GM12801 (cell line): ENCODE data around the gene ARHGAP10.

Experiments
- TF ChIP-seq, protein P1 (sequence below): IDR thresholded peaks from one replicate; pipeline ENCODE4 v1.5.1; 2011; ENCODE audit warnings: control low read depth; ENCODE audit not compliant: insufficient read length; ENCODE audit errors: extremely low read depth

Gene ARHGAP10

DNA sequence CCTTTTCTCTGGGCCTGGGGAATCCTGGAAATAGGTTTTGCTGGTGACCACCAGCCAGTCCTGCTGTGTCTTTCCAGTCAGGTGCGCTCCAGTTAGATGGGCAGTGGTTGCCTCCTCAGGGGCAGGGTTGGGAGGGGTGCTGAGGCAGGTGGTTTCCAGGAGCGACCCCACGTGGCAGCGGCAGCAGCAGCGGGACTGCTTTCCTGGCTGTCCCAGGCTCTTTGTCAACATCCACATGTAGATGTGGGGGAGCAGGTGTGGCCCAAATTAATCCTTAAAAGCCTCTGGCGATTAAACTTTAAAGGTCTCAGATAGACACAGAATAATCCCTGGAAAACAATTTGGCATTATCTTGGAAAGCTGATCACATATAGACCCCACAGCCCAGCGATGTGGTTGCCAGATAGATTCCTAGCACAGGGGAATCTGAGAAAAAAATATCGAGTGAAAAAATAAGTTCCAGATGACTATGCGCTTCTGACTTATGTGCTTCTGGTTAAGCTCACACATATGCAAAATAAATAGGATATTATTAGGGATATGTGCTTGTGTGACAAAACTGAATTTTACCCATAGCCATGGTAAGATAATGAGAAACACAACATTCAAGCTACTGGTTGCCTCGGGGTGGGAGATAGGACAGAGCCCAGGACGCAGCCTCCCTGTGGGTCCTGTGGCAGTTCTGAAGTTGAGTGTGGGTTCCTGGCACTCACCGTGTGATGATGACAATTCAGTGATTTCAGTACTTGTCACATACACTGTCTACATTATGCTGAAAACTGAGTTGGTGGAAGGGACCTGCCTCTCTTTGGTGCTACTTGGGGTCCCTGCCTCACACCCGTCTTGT lies 336.4 kb downstream of the ARHGAP10 start:
- TF ChIP-seq, protein P1, sequence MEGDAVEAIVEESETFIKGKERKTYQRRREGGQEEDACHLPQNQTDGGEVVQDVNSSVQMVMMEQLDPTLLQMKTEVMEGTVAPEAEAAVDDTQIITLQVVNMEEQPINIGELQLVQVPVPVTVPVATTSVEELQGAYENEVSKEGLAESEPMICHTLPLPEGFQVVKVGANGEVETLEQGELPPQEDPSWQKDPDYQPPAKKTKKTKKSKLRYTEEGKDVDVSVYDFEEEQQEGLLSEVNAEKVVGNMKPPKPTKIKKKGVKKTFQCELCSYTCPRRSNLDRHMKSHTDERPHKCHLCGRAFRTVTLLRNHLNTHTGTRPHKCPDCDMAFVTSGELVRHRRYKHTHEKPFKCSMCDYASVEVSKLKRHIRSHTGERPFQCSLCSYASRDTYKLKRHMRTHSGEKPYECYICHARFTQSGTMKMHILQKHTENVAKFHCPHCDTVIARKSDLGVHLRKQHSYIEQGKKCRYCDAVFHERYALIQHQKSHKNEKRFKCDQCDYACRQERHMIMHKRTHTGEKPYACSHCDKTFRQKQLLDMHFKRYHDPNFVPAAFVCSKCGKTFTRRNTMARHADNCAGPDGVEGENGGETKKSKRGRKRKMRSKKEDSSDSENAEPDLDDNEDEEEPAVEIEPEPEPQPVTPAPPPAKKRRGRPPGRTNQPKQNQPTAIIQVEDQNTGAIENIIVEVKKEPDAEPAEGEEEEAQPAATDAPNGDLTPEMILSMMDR, result no peak

DNA sequence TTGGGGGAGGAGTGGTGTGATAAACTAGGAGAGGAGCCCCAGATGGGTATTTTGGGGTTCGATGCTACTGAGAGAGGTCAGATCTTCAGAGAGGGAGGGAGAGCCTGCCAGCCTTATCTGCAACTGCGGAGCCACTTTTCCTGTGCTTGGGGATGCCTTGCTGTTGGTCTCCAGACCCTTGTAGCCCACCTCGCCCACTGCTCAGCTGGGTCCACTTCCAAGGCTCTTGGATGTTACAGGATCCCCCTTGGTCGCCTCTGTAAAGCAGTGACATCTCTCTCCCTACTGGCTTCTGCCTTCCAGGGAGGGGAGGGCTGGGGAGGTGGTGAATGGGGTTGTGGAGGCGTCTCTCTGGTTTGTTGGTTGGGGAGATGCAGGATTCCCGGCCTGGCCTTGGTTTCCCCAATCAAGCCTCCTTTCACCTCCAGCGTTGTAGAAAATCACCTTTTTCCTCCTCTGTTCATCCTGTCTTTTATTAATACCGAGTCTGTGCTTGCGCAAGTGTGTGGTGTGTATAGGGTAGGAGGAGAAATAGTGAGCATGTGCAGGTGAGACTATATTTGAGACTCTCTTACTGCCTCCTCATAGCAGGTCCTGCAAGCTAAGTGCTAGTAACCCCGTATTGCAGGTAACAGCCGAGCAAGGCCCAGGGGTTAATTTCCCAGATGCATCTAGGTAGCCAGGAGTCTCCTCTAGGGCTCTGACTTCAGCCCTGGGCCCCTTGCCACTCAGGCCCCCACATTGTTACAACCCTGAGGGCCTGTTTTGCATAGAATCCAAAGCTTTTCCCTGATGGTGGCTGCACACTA lies 337.4 kb downstream of the ARHGAP10 start:
- TF ChIP-seq, protein P1, result no peak

DNA sequence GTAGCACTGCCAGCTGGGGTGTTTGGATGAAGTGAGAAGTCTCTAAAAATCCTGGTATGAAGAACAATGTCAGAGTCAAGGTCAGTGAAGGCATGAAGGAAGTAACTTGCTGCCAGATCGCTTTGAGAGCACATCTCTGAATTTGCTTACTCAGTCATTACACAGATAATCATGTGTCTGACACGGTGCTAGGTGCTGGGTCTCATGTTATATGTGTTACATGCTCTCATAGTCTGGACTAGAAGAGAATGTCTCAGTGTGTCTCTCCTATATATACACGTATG lies 337.9 kb downstream of the ARHGAP10 start:
- TF ChIP-seq, protein P1, result no peak

DNA sequence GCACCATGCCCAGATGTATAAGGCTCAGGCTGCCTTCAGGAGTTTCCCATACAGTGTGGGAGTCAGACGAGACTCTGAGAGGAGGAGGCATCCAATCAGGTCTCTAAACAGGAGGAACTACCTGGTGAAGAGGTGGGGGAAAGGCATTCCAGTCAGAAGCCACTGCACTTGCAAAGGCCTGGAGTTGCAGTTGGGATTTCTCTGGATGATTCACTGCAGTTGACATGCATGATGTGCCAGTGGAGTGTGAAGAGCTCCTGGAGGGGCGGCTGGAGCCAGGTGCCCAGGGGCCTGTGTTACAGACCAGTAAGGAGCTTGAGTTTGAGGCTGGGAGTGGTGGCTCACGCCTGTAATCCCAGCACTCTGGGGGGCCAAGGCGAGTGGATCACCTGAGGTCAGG lies 339.1 kb downstream of the ARHGAP10 start:
- TF ChIP-seq, protein P1, result no peak

DNA sequence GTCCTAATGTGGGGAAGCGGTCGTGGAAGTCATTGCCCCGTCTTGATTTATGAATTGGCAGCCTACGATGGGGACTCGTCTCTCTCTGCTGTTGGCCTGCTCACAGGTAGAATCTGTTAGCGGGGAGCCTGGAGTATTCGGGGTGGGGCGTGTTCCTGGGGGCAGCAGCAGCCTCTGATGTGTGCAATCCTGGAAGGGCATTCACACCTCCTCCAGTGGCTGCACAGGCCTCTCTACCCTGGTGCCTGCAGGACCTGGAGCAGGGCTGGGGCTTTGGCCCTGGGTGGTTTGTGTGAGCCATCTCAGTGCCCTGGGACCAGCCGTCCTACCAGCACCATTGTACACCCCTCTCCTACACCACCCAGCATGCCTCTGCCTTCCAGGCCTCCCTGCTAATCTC lies 340.9 kb downstream of the ARHGAP10 start:
- TF ChIP-seq, protein P1, result no peak

DNA sequence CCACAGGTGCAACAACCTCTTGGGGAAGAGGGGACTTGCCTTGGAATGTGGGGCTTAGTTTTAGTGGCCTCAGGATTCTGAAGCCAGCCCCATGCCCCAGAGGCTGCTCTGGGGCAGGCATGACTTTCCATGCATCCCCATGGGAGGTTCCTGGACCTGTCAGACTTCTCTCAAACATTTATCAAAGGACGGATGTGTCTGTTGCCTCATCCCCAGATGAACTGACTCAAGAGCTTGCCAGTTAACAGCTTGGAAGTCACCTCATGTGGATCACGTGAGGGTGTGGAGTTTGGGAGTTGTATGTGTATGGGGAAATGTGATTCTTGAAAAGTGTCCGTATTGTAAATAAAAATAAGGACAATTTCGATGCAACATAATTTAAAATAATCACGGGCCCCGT lies 341.5 kb downstream of the ARHGAP10 start:
- TF ChIP-seq, protein P1, result no peak

DNA sequence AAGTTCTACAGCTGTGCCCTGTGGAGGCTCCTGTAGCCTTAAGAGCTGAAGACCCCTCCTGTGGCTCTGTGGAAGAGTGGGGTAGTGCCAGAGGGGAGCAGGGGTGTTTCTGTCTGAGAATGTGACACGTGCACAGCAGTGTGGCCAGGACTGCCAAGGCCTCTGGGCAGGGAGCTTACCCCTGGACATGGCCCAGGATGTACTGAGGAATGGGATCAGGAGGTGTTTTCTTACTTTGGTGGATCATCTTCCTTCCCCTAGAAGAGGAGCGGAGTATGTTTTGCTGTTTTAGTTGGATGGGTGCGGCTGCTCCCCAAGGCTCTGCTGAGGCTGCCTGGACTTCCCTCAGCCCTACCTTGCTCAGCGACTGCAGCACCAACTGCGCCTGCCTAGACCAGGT lies 342.6 kb downstream of the ARHGAP10 start:
- TF ChIP-seq, protein P1, result no peak
